Mesendoderm (in vitro differentiated cells): ENCODE results near the gene SOX3. TPM values are rescaled to one million over a fixed set of nuclear protein-coding genes. Genes with fewer than 3 reads are reported as not detected.

ENCODE experiments used
- DNase-seq: peaks from one replicate; pipeline ENCODE4 v3.0.0; 2013
- H2AK5ac ChIP-seq: 2 replicates; pipeline ENCODE4 v1.6.1; 2013; ENCODE audit warnings: low read length, inconsistent platforms
- H2BK120ac ChIP-seq: 2 replicates; pipeline ENCODE4 v1.6.1; 2013; ENCODE audit warnings: low read depth, mild to moderate bottlenecking, low read length, moderate library complexity, mixed read lengths
- H2BK15ac ChIP-seq: replicated peaks from 2 replicates; pipeline ENCODE4 v1.6.1; 2013; ENCODE audit warnings: low read depth, mild to moderate bottlenecking, moderate library complexity
- H2BK5ac ChIP-seq: 2 replicates; pipeline ENCODE4 v1.6.1; 2013; ENCODE audit warnings: low read length, inconsistent platforms
- H3K18ac ChIP-seq: 2 replicates; pipeline ENCODE4 v1.6.1; 2013; ENCODE audit warnings: mild to moderate bottlenecking, low read length, mixed read lengths
- H3K23ac ChIP-seq: one replicate; pipeline ENCODE4 v1.6.1; 2013; ENCODE audit warnings: low read length
- H3K27ac ChIP-seq: 2 replicates; pipeline ENCODE4 v1.5.1; 2013; ENCODE audit warnings: low read depth, mild to moderate bottlenecking, inconsistent platforms, low read length, moderate library complexity
- H3K27me3 ChIP-seq: 2 replicates; pipeline ENCODE4 v1.6.1; 2013; ENCODE audit warnings: low read length, control low read depth, mild to moderate bottlenecking, inconsistent platforms; ENCODE audit not compliant: insufficient read depth, poor library complexity
- H3K36me3 ChIP-seq: 2 replicates; pipeline ENCODE4 v1.6.1; 2013; ENCODE audit warnings: low read length, inconsistent platforms; ENCODE audit not compliant: control insufficient read depth, insufficient read depth
- H3K4ac ChIP-seq: one replicate; pipeline ENCODE4 v1.6.1; 2013; ENCODE audit warnings: low read depth, mild to moderate bottlenecking, low read length, moderate library complexity
- H3K4me1 ChIP-seq: 2 replicates; pipeline ENCODE4 v1.6.1; 2013; ENCODE audit warnings: low read depth, low read length, inconsistent platforms; ENCODE audit not compliant: control insufficient read depth
- H3K4me2 ChIP-seq: 2 replicates; pipeline ENCODE4 v1.6.1; 2013; ENCODE audit warnings: low read length
- H3K4me3 ChIP-seq: 2 replicates; pipeline ENCODE4 v1.5.1; 2013; ENCODE audit warnings: mild to moderate bottlenecking, low read length
- H3K56ac ChIP-seq: one replicate; pipeline ENCODE4 v1.6.1; 2013; ENCODE audit warnings: low read length
- H3K79me1 ChIP-seq: 2 replicates; pipeline ENCODE4 v1.6.1; 2013; ENCODE audit warnings: low read length, inconsistent platforms
- H3K79me2 ChIP-seq: 2 replicates; pipeline ENCODE4 v1.6.1; 2013; ENCODE audit warnings: mild to moderate bottlenecking, low read length; ENCODE audit not compliant: control insufficient read depth, insufficient read depth
- H3K9ac ChIP-seq: 2 replicates; pipeline ENCODE4 v1.6.1; 2013; ENCODE audit warnings: low read length, inconsistent platforms
- H4K5ac ChIP-seq: one replicate; pipeline ENCODE4 v1.6.1; 2013; ENCODE audit warnings: low read length
- H4K8ac ChIP-seq: one replicate; pipeline ENCODE4 v1.6.1; 2013; ENCODE audit warnings: low read depth, mild to moderate bottlenecking, control low read depth, low read length, moderate library complexity
- WGBS: extraction: QIAGEN DNeasy Blood & Tissue Kit; methylation state at CpG from one replicate; pipeline ENCODE4 v1.1.7; 2013; ENCODE audit warnings: low lambda C conversion rate, missing lambda C conversion rate; ENCODE audit not compliant: insufficient coverage; ENCODE audit errors: extremely low coverage; 5-methylcytosine and 5-hydroxymethylcytosine counted together
- polyA plus RNA-seq, 2 experiments: library from polyadenylated mRNA; stranded (reverse); fragments of 200-250 nt; gene quantifications; one replicate each; pipeline ENCODE4 v1.2.3, GENCODE V29; 2013

Gene SOX3
- 6.6 TPM for polyA plus RNA-seq (2013, experiment 1 of 2)
- polyA plus RNA-seq (2013, experiment 2 of 2), result 7.7 TPM

DNA sequence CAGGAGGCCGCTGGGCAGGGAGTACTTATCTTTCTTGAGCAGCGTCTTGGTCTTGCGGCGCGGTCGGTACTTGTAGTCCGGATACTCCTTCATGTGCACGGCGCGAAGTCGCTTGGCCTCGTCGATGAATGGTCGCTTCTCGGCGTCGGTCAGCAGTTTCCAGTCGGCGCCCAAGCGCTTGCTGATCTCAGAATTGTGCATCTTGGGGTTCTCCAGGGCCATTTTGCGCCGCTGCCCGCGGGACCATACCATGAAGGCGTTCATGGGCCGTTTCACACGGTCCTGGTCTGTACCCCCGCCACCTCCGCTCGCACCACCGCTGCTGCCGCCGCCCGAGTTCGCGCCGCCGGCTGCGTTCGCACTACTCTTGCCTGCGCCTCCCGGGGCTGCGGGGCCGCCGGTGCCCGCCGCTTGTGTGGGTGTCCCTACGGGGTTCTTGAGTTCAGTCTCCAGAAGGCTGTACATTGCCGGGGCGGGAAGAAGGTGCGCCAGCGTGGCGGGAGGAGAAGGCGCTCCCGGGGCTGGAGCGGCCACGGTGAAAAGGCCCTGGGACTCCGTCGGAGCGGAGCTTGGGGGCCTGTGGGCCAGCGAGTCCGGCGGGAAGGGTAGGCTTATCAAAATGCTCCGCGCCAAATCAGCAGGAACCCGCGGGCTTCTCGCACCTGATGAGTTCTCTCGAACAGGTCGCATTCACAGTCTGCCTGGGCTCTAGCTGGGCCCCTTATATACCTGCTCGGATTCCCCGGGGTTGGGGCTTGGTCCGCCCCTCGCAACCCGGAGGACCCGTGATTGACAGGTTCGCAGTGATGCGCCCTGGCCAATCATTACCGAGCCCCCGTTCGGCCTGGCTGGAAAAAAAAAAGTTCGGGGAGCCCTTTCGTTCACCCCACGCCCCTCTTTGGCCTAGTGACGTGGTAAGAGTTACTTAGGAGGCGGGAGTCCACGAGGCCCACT is at the start of gene SOX3:
Gene SOX3, minus strand, starts transcription at position 699 of the 954 bp plus-strand sequence. Its CDS starts 9 bp downstream, at position 690.
- Histone ChIP-seq H3K4me3 (no peak within 1 kb of the TSS), H3K27ac (no peak within 1 kb of the TSS)

DNA sequence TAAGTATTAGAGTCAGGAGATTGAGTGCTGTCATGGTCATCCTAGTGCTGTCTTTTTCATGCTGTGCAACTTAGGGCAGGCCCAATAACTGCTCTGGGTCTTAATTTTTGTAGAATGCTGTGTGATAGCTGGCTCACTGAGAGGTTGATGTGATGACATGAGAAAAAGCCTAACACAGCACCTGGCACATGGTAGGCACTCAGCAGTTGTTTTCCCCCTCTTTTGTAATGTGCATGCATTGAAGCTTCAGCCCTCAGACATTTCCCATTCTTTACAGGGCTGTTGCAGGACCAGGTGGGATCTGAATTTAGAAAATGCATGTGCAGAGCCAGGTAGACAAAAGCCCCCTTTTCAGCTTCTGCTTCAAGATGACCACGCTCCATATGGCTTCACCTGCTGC is 44.1 kb upstream of the SOX3 start:
- H3K9ac ChIP-seq, result no peak overlapping the region
- no peak overlapping the region for H2BK15ac ChIP-seq
- H3K23ac ChIP-seq, result no peak overlapping the region
- H3K4me2 ChIP-seq, result no peak overlapping the region
- H3K4me3 ChIP-seq, result no peak overlapping the region
- no peak overlapping the region for H2BK5ac ChIP-seq
- no peak overlapping the region for H3K4ac ChIP-seq
- H3K79me1 ChIP-seq, result no peaks in the 10 kb centered on the region
- no peaks in the 10 kb centered on the region for H3K36me3 ChIP-seq
- no peak for DNase-seq
- no peaks in the 10 kb centered on the region for H3K27me3 ChIP-seq
- H3K56ac ChIP-seq, result no peak overlapping the region
- H2BK120ac ChIP-seq, result no peak overlapping the region
- no peak overlapping the region for H2AK5ac ChIP-seq
- H3K4me1 ChIP-seq, result no peaks in the 10 kb centered on the region
- no peaks in the 10 kb centered on the region for H3K79me2 ChIP-seq
- no peak overlapping the region for H3K27ac ChIP-seq
- no peak overlapping the region for H3K18ac ChIP-seq
- no peak overlapping the region for H4K8ac ChIP-seq
- no CpG with 5 or more reads among the region's 1 CpG for WGBS
- H4K5ac ChIP-seq, result no peak overlapping the region

More for the DNA sequence above, at the start of gene SOX3:
- H4K5ac ChIP-seq, result no peak within 1 kb of the TSS
- peak; percentile 49 for DNase-seq
- H3K79me1 ChIP-seq, result no peaks in the 10 kb centered on the region
- H3K23ac ChIP-seq, result no peak within 1 kb of the TSS
- H3K4me2 ChIP-seq, result peak within 1 kb of the TSS; percentile 13
- no peak within 1 kb of the TSS for H2BK5ac ChIP-seq
- no peak within 1 kb of the TSS for H2BK120ac ChIP-seq
- H3K27me3 ChIP-seq, result peaks cover 27% of the 10 kb centered on the region
- no peak within 1 kb of the TSS for H3K18ac ChIP-seq
- no peak within 1 kb of the TSS for H3K9ac ChIP-seq
- no peaks in the 10 kb centered on the region for H3K4me1 ChIP-seq
- no CpG with 5 or more reads among the region's 87 CpGs for WGBS
- no peak within 1 kb of the TSS for H2AK5ac ChIP-seq
- no peak within 1 kb of the TSS for H2BK15ac ChIP-seq
- no peaks in the 10 kb centered on the region for H3K79me2 ChIP-seq
- H3K4ac ChIP-seq, result no peak within 1 kb of the TSS
- no peaks in the 10 kb centered on the region for H3K36me3 ChIP-seq
- no peak within 1 kb of the TSS for H4K8ac ChIP-seq
- H3K56ac ChIP-seq, result peak within 1 kb of the TSS; percentile 49

DNA sequence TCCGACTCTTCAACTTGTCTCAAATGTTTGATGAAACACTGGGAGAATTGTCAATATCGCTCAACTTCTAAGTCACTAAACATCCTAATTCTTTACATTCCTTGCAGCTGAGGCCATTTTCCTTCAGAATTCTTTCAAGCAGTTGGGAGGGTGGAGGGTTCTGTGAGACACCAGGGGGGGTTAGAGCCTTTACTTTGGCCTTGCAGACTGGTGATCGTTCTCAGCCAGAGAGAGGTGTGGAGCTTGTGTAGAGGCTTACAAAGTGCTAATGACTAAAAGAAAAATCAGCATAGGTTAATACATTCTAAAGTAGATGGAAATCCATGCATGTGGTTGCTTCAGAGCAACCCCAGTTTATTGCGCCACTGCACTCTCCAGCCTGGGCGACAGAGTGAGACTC is 21.3 kb upstream of the SOX3 start:
- Histone ChIP-seq H3K4me3 (no peak overlapping the region), H2BK120ac (no peak overlapping the region), H3K18ac (no peak overlapping the region), H2BK5ac (no peak overlapping the region), H4K8ac (no peak overlapping the region), H3K79me1 (no peaks in the 10 kb centered on the region), H3K23ac (no peak overlapping the region), H3K9ac (no peak overlapping the region), H2BK15ac (no peak overlapping the region), H3K4me1 (no peaks in the 10 kb centered on the region), H3K79me2 (no peaks in the 10 kb centered on the region), H4K5ac (no peak overlapping the region), H3K36me3 (no peaks in the 10 kb centered on the region), H3K4me2 (no peak overlapping the region), H2AK5ac (no peak overlapping the region), H3K27ac (no peak overlapping the region), H3K27me3 (no peaks in the 10 kb centered on the region), H3K4ac (no peak overlapping the region), H3K56ac (no peak overlapping the region)
- no CpG with 5 or more reads among the region's 5 CpGs for WGBS
- DNase-seq, result peak; percentile 95

DNA sequence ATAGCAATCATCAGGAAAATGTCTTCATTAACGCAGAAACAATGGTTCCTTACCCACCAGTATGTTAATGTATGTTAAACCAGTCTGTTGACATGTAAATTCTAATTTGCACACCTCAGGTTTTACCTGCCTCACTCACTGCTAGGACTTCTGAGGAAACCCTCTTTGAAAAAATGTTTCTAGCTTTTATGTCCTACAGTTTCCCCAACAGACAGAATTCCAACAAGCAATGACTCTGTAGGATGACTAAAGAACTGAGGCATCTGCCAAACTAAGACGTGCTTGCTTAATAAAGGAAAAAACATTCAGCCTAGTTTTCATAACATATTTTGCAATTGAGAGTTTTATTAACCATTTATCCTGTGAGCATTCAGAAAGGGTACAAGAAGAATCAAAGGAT is 20.6 kb upstream of the SOX3 start:
- H2BK15ac ChIP-seq, result no peak overlapping the region
- no peak overlapping the region for H2AK5ac ChIP-seq
- no peak overlapping the region for H3K4me2 ChIP-seq
- no peak overlapping the region for H3K18ac ChIP-seq
- no peak overlapping the region for H4K8ac ChIP-seq
- H2BK5ac ChIP-seq, result no peak overlapping the region
- no peaks in the 10 kb centered on the region for H3K4me1 ChIP-seq
- H3K36me3 ChIP-seq, result no peaks in the 10 kb centered on the region
- no peak overlapping the region for H3K23ac ChIP-seq
- H3K4ac ChIP-seq, result no peak overlapping the region
- H3K4me3 ChIP-seq, result no peak overlapping the region
- no peaks in the 10 kb centered on the region for H3K79me1 ChIP-seq
- H3K9ac ChIP-seq, result no peak overlapping the region
- no peak overlapping the region for H3K56ac ChIP-seq
- H3K27ac ChIP-seq, result no peak overlapping the region
- no CpG with 5 or more reads among the region's 2 CpGs for WGBS
- H3K79me2 ChIP-seq, result no peaks in the 10 kb centered on the region
- DNase-seq, result peak; percentile 62
- H3K27me3 ChIP-seq, result no peaks in the 10 kb centered on the region
- H2BK120ac ChIP-seq, result no peak overlapping the region
- H4K5ac ChIP-seq, result no peak overlapping the region

DNA sequence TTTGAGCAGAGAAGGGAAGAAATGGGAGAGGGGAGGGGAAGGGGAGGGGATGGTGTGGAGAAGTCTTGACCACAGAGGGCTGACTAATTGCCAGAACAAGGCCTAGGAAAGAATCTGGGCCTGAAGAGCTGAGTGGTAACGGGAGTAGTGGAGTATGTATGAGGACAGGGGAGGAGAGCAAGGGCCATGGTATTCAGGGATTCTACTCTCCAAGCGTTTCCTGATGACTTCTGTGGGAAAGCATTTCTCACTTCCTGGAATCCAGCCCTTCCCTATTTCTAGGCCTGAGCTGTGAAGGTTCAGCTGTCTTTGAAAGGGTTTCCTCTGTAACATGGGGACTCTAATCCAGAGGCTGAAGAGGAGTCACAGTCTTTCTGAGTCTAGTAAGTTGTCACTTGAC is 19.7 kb upstream of the SOX3 start:
- Histone ChIP-seq H2BK120ac (no peak overlapping the region), H2AK5ac (no peak overlapping the region), H3K4ac (no peak overlapping the region), H3K4me2 (no peak overlapping the region), H3K18ac (no peak overlapping the region), H3K23ac (no peak overlapping the region), H3K79me2 (no peaks in the 10 kb centered on the region), H2BK5ac (no peak overlapping the region), H3K27ac (peak overlapping the region; percentile 78), H3K4me1 (no peaks in the 10 kb centered on the region), H3K36me3 (no peaks in the 10 kb centered on the region), H3K9ac (no peak overlapping the region), H3K79me1 (no peaks in the 10 kb centered on the region), H2BK15ac (no peak overlapping the region), H3K4me3 (no peak overlapping the region), H4K5ac (no peak overlapping the region), H3K27me3 (no peaks in the 10 kb centered on the region), H3K56ac (no peak overlapping the region), H4K8ac (no peak overlapping the region)
- peak; percentile 96 for DNase-seq
- no CpG with 5 or more reads among the region's 2 CpGs for WGBS
